MM.1S (cell line): ENCODE results near the gene TERT.

Experiments used
- DNase-seq: peaks from one replicate; pipeline ENCODE4 v3.0.0-alpha.2; 2015
- H2AFZ ChIP-seq: fragments of 300-600 bp; sonication (generic); 2 replicates; pipeline ENCODE4 v1.6.0; 2016; ENCODE audit warnings: antibody characterized with exemption, low read length
- H3F3A ChIP-seq: fragments of 300-600 bp; sonication (generic); 2 replicates; pipeline ENCODE4 v1.6.1; 2016; ENCODE audit warnings: mild to moderate bottlenecking, antibody characterized with exemption, low read length, moderate library complexity, mixed read lengths; ENCODE audit not compliant: insufficient read depth
- H3K27ac ChIP-seq: fragments of 300-600 bp; sonication (generic); 2 replicates; pipeline ENCODE4 v1.5.1; 2016; ENCODE audit warnings: mild to moderate bottlenecking, low read length
- H3K27me3 ChIP-seq: fragments of 300-600 bp; sonication (generic); replicated peaks from 2 replicates; pipeline ENCODE4 v1.6.0; 2016; ENCODE audit warnings: low read length; ENCODE audit not compliant: insufficient read depth
- H3K36me3 ChIP-seq: fragments of 300-600 bp; sonication (generic); replicated peaks from 2 replicates; pipeline ENCODE4 v1.6.1; 2016; ENCODE audit warnings: mild to moderate bottlenecking, low read length, mixed read lengths; ENCODE audit not compliant: insufficient read depth
- H3K4me1 ChIP-seq: fragments of 300-600 bp; sonication (generic); 2 replicates; pipeline ENCODE4 v1.6.1; 2016; ENCODE audit warnings: low read length, mixed read lengths
- H3K4me2 ChIP-seq: fragments of 300-600 bp; sonication (generic); 2 replicates; pipeline ENCODE4 v1.6.0; 2016; ENCODE audit warnings: low read depth, low read length
- H3K4me3 ChIP-seq: fragments of 300-600 bp; sonication (generic); 2 replicates; pipeline ENCODE4 v1.5.1; 2016; ENCODE audit warnings: low read length, mixed read lengths
- H3K79me2 ChIP-seq: fragments of 300-600 bp; sonication (generic); 2 replicates; pipeline ENCODE4 v1.6.1; 2016; ENCODE audit warnings: mixed run types, low read length, mixed read lengths
- H3K9ac ChIP-seq: fragments of 300-600 bp; sonication (generic); 2 replicates; pipeline ENCODE4 v1.6.1; 2016; ENCODE audit warnings: low read length, mixed read lengths
- H3K9me2 ChIP-seq: fragments of 300-600 bp; sonication (generic); replicated peaks from 2 replicates; pipeline ENCODE4 v1.6.1; 2016; ENCODE audit warnings: mild to moderate bottlenecking, low read length, mixed read lengths; ENCODE audit not compliant: insufficient read depth
- H3K9me3 ChIP-seq: fragments of 300-600 bp; sonication (generic); replicated peaks from 2 replicates; pipeline ENCODE4 v1.6.1; 2016; ENCODE audit warnings: mild to moderate bottlenecking, low read length, mixed read lengths; ENCODE audit not compliant: insufficient read depth
- H4K20me1 ChIP-seq: fragments of 300-600 bp; sonication (generic); 2 replicates; pipeline ENCODE4 v1.6.1; 2016; ENCODE audit warnings: mild to moderate bottlenecking, low read length, moderate library complexity, mixed read lengths; ENCODE audit not compliant: insufficient read depth
- EZH2 ChIP-seq: fragments of 300-600 bp; sonication (generic); optimal IDR thresholded peaks from 2 replicates; pipeline ENCODE3; 2017; ENCODE audit warnings: low read depth, mild to moderate bottlenecking, antibody characterized with exemption, low read length, mixed read lengths
- EZH2phosphoT487 ChIP-seq: fragments of 300-600 bp; sonication (generic); IDR thresholded peaks from 2 replicates; pipeline ENCODE4 v1.6.1; 2018; ENCODE audit warnings: antibody characterized with exemption, low read length
- TF ChIP-seq, protein P1 (sequence below): fragments of 300-600 bp; sonication (generic); IDR thresholded peaks from 2 replicates; pipeline ENCODE4 v1.5.1; 2016; ENCODE audit warnings: antibody characterized with exemption, low read length, mixed read lengths

The TERT gene

DNA sequence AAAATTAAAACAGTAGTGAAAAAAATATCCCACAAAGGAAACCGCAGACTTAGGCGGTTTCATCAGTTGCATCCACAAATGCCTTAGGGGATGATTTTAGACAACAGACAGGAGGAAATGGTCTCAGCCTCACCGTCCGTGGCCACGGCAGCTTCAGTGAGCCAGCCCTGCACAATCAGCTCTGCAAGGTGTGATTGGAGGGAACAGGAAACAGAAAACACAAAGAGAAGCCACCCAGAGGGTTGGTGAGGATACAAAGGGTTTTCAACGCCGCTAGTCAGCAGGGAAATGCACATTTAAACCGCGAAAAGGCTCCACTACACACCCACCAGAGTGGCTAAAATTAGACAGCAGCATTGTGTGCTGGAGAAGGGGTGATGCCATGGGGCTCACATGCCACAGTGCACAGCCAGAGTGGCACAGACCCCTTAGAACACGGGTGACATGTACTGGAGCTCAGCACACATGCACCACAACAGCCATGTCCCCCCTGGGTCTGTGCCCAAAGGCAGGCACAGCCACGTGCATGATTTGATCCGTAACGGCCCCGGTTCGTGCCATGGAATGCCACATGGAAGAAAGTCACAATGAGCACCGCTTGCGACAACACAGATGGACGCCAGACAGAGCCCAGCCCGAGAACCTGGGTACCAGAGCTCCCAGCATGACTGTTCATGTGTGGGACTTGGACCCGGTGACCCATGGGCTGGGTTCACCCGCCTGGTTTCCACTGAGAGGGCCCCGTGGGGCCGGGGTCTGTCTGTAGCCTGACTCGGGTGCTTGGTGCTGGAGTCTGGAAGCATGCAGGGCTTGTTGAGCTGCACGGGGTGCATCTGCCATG is 18.3 kb upstream of the TERT start:
- Histone ChIP-seq H3K79me2 (peaks cover 12% of the 10 kb centered on the region), H2AFZ (no peak overlapping the region), H3K9ac (peak overlapping the region; percentile 99), H3K27me3 (no peaks in the 10 kb centered on the region), H3K36me3 (peaks cover 7% of the 10 kb centered on the region), H3K4me1 (peaks cover 71% of the 10 kb centered on the region), H3F3A (peaks cover 65% of the 10 kb centered on the region), H3K4me3 (peak overlapping the region; percentile 42; the same call in 1 of the 2 replicates), H4K20me1 (no peaks in the 10 kb centered on the region), H3K4me2 (peak overlapping the region; percentile 98), H3K27ac (peak overlapping the region; percentile 99), H3K9me2 (no peaks in the 10 kb centered on the region), H3K9me3 (no peaks in the 10 kb centered on the region)
- DNase-seq, result peak; percentile 98
- TF ChIP-seq EZH2phosphoT487 (no peak), EZH2 (no peak)
- TF ChIP-seq, protein P1, sequence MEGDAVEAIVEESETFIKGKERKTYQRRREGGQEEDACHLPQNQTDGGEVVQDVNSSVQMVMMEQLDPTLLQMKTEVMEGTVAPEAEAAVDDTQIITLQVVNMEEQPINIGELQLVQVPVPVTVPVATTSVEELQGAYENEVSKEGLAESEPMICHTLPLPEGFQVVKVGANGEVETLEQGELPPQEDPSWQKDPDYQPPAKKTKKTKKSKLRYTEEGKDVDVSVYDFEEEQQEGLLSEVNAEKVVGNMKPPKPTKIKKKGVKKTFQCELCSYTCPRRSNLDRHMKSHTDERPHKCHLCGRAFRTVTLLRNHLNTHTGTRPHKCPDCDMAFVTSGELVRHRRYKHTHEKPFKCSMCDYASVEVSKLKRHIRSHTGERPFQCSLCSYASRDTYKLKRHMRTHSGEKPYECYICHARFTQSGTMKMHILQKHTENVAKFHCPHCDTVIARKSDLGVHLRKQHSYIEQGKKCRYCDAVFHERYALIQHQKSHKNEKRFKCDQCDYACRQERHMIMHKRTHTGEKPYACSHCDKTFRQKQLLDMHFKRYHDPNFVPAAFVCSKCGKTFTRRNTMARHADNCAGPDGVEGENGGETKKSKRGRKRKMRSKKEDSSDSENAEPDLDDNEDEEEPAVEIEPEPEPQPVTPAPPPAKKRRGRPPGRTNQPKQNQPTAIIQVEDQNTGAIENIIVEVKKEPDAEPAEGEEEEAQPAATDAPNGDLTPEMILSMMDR, result no peak

DNA sequence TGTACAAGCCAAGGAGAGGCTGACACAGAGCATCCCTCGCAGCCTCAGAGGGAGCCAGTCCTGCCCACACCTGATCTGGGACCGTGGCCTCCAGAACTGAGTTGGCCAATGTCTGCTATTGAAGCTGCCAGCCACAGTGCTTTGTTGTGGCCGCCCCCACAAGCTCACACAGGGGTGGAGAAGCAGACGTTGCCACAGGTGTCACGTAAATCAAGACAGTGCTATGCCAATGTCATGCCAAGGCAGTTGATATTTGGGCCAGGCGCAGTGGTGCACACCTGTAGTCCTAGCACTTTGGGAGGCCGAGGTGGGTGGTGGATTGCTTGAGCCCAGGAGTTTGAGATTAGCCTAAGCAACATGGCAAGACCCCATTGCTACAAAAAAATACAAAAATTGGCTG is 17.3 kb upstream of the TERT start:
- Histone ChIP-seq H3K36me3 (no peaks in the 10 kb centered on the region), H3K9me3 (no peaks in the 10 kb centered on the region), H3K4me3 (no peak overlapping the region), H3K9ac (peak overlapping the region; percentile 54), H3F3A (peaks cover 55% of the 10 kb centered on the region), H3K9me2 (no peaks in the 10 kb centered on the region), H3K4me1 (peaks cover 61% of the 10 kb centered on the region), H4K20me1 (no peaks in the 10 kb centered on the region), H3K79me2 (peaks cover 8% of the 10 kb centered on the region), H3K4me2 (peak overlapping the region; percentile 43), H3K27ac (peak overlapping the region; percentile 99), H2AFZ (no peak overlapping the region), H3K27me3 (no peaks in the 10 kb centered on the region)
- no peak for TF ChIP-seq EZH2phosphoT487
- no peak for TF ChIP-seq EZH2
- TF ChIP-seq, protein P1, result no peak
- peak; percentile 41 for DNase-seq

DNA sequence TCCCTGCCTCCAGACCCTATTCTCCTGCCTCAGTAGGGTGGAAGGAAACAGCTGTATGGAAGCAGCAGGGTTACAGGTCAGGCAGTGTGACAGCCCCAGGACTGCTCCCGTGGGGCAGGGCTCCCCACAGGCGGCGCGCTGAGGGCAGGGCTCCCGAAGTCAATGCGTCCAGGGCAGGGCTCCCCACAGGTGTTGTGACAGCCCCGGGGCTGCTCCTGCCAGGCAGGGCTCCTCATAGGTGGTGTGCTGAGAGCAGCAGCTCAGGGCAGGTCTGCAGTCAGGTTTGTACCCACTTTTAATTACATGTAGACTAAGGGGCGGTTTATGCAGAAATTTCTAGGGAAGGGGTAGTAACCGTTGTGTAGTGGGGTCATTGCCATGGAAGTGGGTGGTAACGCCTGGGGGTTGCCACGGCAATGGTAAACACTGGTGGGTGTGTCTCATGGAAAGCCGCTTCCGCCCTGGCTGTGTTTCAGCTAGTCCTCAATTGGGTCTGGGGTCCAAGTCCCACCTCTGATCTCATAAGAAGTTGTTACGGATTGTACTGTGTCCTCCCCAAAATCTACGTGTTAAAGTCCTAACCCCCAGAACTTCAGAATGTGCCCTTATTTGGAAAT is 16.7 kb upstream of the TERT start:
- Histone ChIP-seq H3K4me1 (peaks cover 54% of the 10 kb centered on the region), H3K9me3 (no peaks in the 10 kb centered on the region), H3K36me3 (no peaks in the 10 kb centered on the region), H3K4me3 (no peak overlapping the region), H3K9me2 (no peaks in the 10 kb centered on the region), H3K79me2 (peaks cover 8% of the 10 kb centered on the region), H3F3A (peaks cover 48% of the 10 kb centered on the region), H3K27ac (peak overlapping the region; percentile 99), H3K4me2 (peak overlapping the region; percentile 43; the same call in 1 of the 2 replicates), H3K27me3 (no peaks in the 10 kb centered on the region), H4K20me1 (no peaks in the 10 kb centered on the region), H3K9ac (peak overlapping the region; percentile 54; the same call in 1 of the 2 replicates), H2AFZ (no peak overlapping the region)
- TF ChIP-seq EZH2phosphoT487 (no peak), EZH2 (no peak)
- TF ChIP-seq, protein P1, result no peak
- no peak for DNase-seq
